LHCN-M2 (cell line): ENCODE results near the gene ZNF775. TPM values are rescaled to one million over a fixed set of nuclear protein-coding genes. Genes with fewer than 3 reads are reported as not detected.
A peak's percentile ranks its signal among the peaks of the same experiment; 100 is the strongest.

Experiments
- DNase-seq: peaks from one replicate; pipeline ENCODE4 v3.0.0-alpha.2; 2012; ENCODE audit warnings: low read depth
- total RNA-seq: library from RNA; depleted of rRNA; stranded (reverse); fragments of >200 nt; gene quantifications from 2 replicates; pipeline ENCODE4 v1.2.3, GENCODE V29; 2014

The ZNF775 gene
- total RNA-seq, 1 experiment from 2014 or later, result 15.1 TPM

GRCh38 chr7:150400788-150401423, 21.8 kb downstream of the ZNF775 start:
- DNase-seq, result no peak

GRCh38 chr7:150401424-150401790, 22.3 kb downstream of the ZNF775 start:
- no peak for DNase-seq

DNA sequence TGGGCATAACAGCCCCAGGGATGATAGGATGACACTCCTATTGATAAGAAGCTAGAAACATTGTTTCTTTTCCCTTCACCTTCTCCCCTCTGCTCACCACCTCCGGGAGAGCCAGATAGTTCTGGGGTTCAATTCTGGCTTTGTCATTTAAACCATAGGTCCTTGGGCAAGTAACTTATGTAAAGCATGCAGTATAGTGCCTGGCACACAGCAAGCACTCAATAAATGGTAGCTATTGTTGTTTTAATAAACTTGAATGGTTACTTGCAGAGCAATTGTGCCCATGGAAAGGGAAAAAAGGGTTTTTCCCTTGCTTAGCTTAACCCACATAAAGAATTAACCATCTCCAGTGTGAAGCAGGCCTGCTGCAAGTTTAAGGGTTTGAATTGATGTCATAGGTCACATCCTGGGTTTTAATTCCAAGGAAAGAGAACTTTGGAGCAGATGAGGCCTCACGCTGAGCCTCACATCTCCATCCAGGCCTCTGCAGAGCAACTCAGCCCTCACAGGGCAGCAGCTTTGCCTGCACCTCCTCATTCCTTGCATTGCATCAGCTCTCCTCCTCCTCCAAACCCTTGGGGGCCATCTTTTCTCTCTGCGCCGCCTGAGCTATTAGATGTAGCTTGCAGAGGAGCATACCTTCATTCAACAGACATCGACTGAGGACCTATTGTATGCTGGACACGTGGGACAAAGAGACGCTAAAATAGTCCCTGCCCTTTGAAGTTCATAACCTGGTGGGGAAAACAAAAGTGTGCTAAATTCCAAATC, 22.9 kb downstream of the ZNF775 start:
- no peak for DNase-seq

- DNase-seq, result no peak
Observed at GRCh38 chr7:150402671-150403321, 23.7 kb downstream of the ZNF775 start.

- no peak for DNase-seq
Observed at GRCh38 chr7:150403376-150404171, 24.4 kb downstream of the ZNF775 start.

- no peak for DNase-seq
Observed at GRCh38 chr7:150404172-150404804, 25.2 kb downstream of the ZNF775 start.

- peak; percentile 90 for DNase-seq
Observed at GRCh38 chr7:150404805-150405583, 25.9 kb downstream of the ZNF775 start.

DNA sequence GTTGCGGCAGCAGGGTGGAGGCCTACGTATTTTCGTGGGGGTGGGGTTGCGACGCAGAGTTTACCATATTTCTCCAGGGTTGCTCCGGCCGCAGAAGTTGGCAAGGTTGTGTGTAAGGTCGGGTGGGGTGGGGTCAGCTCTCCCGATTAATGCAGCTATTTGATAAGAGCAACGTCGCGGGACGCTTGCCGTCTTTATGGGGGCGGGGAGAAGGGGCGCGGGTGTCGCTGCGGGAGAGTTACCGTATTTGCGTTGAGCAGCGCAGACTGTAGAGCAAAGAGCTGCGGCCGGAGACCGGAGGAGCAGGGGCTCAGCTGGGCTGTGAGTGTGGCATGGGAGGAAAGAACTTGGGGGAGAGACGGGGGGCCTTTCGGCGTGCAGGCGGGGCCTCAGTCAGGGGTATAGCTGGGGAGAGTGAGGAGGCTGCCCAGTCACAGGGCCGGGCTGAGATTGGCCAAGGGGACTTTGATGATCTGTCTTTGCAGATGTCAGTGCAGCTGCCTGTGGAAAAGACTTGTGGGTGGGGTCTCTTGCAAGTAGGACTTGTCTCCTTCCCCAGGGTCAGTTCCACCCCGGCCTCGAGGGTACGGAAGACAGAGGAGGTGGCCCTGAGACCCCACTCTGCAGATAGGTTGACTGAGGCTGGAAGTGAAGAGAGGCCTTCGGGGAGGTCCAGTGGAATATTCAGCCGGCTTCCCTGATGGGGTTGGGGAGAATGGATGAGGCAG, 26.6 kb downstream of the ZNF775 start:
- DNase-seq, result no peak

GRCh38 chr7:150406312-150406566, 27.1 kb downstream of the ZNF775 start:
- no peak for DNase-seq

DNA sequence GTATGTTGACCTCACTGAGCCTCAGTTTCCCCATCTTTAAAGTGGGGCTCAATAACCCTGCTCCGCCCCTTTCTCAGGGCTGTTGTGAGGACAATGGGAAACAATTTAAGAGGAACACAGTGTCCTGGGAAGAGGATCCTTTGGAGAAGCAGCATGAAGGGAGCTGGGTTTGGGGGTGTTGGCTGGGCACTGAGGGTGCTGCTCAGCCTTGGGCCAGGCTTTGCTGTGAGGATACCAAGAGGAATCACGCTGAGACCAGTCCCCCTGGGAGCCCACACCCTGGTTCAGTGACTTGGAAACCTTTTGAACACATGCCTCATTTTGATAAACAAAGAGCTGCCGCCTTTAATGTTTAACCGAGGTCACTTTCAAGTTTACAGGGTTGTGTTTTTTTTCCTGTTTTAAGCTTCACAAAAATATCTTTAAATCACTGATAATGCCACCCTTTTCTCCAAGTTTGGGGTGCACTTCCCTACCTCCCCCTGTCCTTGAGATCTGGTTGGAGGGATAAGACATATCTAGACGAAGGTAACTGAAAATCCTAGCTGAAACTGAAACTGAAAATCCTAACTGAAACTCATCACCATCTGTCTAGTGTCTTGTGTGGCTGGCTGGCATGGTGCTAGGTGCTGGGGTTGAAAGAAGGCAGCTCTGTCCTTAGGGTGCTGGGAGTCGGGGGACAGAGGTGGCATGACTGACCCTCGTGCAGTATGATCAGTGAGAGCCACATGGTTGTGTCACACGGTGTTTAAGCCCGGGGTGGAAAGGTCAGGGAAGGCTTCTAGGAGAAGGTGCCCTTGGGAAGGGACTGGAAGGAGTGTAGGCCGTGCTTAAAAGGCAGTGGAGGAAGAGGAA, 27.7 kb downstream of the ZNF775 start:
- no peak for DNase-seq

GRCh38 chr7:150407588-150408392, 28.7 kb downstream of the ZNF775 start:
- DNase-seq, result no peak

- no peak for DNase-seq
Observed at GRCh38 chr7:150408393-150409299, 29.5 kb downstream of the ZNF775 start.

GRCh38 chr7:150409300-150410030, 30.3 kb downstream of the ZNF775 start:
- DNase-seq, result no peak

DNA sequence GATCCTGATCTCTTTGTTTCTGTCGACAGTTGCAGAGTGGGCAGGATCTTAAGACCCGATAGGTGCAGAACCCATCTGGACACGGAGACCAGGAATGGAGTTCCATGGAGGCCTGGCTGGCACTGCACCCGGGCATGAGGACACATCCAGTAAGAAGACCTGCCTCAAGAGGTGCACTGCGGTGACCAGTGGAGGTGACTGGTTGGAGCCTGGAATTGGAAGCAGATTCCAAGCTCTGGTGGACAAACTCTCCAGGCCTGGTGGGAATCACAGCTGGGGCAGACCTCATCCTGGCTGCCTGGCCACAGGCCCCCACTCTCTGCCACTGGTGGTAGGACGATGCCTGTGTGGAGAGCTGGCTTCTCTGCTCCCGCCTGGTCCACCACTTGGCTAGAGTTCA, 31.0 kb downstream of the ZNF775 start:
- no peak for DNase-seq

- DNase-seq, result no peak
Observed at GRCh38 chr7:150410680-150411346, 31.7 kb downstream of the ZNF775 start.

GRCh38 chr7:150411606-150412005, 32.5 kb downstream of the ZNF775 start:
- no peak for DNase-seq
